Inferior parietal cortex (tissue), 1 donor: ENCODE measurements around the gene USP36.

Source experiments
- DNase-seq: peaks from one replicate; pipeline ENCODE4 v3.0.0-alpha.2; 2016; ENCODE audit errors: extremely low spot score

The USP36 gene

DNA sequence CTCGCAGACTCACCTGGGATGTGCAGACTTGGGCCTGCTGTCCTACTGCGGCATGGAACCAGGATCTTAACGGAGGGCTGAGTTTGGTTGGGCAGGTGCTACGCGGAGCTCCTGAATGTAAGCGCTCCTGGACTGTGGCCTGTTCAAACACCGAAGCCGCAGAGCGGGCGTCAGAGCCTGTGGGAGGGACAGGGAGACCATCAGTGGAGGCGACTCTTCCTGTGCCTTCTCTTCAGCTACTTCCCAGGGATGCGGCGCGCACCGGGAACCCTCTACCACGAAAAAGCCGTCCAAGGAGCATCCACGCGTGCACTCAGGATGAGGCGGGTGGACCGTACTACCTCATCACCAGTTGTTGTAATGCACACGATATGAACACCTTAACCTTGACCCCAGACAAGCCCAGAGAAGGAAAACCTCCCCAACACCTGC, 2.0 kb downstream of the USP36 start:
- DNase-seq: no peak

GRCh38 chr17:78836420-78837021, 4.1 kb downstream of the USP36 start:
- DNase-seq: no peak

DNA sequence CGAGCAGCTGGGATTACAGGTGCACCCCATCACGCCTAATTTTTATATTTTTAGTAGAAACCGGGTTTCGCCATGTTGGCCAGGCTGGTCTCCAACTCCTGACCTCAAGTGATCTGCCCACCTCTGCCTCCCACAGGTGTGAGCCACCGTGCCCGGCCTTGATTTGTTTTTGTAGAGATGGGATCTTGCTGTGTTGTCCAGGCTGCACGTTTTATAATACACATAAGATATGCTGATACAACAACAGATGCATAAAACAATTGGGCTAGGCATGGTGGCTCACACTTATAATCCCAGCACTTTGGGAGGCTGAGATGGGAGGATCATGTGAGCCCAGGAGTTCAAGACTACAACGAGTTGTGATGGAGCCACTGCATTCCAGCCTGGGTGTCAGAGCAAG, 6.0 kb downstream of the USP36 start:
- no peak for DNase-seq

DNA sequence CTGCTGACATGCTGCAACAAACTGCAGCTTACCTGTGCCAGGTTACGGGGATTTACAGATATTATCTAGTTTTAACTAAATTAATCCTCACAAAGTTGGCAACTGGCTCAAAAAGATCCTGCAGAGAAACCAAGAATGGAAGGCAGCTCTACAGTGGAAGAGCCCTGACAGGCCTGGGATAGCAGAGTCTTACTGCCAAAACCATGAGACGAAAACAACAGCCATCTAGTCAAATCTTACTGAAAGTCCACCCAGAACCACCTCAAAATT, 8.1 kb downstream of the USP36 start:
- DNase-seq: no peak

DNA sequence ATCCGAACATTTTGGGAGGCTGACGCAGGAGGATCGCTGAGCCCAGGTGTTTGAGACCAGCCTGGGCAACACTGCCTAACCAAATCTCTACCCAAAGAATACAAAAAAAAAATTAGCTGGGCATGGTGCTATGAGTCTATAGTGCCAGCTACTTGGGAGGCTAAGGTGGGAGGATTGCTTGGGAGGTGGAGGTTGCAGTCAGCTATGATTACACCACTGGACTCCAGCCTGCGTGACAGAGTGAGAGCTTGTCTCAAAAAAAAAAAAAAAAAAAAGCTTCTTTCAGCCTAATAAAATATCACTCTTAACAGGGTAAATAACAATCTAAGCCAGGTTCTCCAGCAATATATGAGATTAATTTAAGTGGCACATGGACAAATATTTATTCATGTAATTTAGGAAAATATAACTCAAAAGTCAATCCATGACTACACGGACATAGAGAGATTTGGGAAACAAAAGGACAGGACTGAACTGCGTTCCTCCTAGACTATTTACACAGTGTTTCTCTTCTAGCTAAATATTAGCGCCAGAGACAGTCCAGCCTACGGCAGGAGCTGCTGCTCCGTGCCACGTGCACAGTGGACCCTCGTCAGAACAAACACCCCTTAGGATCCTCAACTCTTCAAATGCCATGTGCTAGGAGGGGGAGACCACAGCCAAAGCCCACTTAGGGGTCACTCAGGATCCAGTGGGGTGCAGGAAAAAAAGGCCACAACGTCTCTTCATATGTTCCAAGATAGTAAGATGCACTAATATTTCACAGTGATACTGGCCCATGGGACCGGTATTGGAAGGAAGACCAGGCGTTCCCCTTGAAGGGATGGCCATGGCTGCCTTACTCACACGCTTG, 8.7 kb downstream of the USP36 start:
- no peak for DNase-seq

- DNase-seq: no peak
These were observed 11.1 kb downstream of the USP36 start for GRCh38 chr17:78829477-78829876.

GRCh38 chr17:78828470-78829185, 12.0 kb downstream of the USP36 start:
- DNase-seq: no peak

DNA sequence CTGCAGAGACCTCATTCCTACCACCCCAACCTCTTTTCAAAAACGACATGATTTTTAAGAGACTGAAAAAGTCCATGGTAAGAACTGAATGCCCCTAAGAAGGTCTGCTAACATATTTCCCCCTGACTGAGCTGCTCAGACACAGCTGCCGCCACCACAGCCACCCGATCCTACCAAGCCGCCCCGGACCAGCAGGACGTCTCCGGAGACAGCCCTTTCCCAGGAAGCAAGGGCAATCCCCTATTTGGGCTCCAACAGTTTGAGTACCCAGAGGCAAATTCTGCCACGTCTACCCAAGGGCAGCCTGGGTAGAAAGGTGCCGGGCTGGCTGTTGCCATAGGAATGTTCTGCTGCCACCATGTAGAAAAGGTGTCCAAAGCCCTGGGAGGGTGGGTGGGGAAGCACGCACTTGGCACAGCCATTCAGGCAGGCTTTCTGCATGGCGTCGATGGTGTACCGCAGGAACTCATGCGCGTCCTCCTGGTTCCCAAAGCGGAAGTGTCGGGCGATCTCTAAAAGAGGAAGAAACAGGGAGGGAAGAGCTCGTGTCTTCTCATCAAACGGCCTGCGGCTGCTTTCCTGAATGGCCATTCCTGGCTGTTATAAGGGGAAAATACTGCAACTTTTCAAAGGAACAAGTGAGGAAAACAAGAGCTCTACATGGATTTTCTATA, 13.6 kb downstream of the USP36 start:
- no peak for DNase-seq

- no peak for DNase-seq
These were observed 14.2 kb downstream of the USP36 start for GRCh38 chr17:78826421-78826820.

GRCh38 chr17:78825696-78826095, 14.9 kb downstream of the USP36 start:
- no peak for DNase-seq

GRCh38 chr17:78824240-78824639, 16.4 kb downstream of the USP36 start:
- no peak for DNase-seq

DNA sequence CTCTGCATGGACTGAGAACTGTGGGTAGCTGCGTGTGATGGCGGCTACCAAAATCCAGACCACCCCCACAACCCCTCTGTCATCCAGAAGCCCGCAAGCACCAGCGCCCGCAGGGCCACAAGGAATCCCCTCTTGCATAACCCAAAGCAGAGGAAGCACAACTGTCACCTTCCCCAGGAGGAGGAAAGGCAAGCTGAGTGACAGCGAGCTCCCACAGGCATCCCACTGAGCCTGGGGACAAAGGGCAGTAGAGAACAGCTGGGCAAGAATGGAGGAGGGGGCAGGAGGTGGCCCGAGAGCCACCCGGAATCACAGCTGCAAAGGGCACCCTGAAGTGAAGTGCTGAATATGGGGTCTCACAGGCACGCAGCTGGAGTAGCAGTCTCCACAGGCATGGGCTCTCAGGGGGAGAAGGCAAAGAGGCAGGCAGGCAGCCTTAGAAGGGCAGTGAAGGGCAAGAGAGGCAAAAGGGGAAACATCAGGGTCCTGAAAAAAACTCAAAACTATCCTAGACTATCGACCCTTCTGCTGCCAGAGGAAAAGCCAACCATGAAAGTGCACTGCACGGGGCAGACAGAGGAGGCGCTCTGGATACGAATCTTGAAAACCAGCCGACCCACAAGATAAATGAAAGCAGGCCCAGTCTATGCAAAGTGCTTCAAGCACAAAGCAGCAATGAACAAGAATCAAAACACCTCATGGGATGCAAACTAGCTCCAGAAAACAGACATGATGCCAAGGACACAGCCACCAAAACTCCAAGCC, 17.1 kb downstream of the USP36 start:
- no peak for DNase-seq

DNA sequence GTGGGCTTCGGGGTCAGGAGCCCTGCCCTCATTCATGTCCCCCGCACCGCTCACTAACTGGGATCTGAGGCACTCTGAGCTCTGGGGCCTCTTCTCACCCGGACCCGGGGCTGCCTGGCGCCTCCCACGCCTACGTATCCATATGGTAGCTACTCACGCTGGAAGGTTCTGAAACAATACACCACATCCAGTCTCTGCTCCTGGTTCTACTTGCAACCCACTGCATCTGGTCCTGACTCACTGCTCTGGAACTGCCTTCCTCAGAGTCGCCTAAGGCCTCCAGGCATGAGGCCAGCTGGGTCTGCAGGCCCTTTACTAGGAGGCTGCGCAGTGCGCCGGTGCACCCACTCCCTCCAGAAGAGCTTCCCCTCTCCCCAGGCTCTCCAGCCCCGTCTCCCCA, 18.1 kb downstream of the USP36 start:
- DNase-seq: peak; percentile 45

- DNase-seq: no peak
These were observed 18.7 kb downstream of the USP36 start for GRCh38 chr17:78821961-78822360.

DNA sequence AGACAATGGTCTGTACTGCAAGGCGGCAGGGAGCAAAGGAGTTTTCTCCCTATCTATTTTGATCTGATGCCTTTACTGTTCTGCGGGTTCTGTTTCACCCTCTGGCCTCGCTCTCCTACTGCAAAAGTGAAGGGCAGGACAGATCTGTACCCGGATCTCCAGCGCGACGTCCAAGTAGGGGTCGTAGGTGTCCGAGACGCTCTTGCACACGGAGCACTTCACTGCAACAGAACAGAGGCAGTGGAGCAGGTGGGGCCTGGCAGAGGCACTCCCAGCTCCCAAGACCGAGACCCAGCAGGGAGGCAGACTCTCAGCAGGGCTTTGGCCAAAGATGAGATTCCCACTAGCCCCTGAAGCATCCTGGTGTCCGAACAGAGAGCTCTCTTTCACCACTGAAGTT, 19.8 kb downstream of the USP36 start:
- DNase-seq: no peak

DNA sequence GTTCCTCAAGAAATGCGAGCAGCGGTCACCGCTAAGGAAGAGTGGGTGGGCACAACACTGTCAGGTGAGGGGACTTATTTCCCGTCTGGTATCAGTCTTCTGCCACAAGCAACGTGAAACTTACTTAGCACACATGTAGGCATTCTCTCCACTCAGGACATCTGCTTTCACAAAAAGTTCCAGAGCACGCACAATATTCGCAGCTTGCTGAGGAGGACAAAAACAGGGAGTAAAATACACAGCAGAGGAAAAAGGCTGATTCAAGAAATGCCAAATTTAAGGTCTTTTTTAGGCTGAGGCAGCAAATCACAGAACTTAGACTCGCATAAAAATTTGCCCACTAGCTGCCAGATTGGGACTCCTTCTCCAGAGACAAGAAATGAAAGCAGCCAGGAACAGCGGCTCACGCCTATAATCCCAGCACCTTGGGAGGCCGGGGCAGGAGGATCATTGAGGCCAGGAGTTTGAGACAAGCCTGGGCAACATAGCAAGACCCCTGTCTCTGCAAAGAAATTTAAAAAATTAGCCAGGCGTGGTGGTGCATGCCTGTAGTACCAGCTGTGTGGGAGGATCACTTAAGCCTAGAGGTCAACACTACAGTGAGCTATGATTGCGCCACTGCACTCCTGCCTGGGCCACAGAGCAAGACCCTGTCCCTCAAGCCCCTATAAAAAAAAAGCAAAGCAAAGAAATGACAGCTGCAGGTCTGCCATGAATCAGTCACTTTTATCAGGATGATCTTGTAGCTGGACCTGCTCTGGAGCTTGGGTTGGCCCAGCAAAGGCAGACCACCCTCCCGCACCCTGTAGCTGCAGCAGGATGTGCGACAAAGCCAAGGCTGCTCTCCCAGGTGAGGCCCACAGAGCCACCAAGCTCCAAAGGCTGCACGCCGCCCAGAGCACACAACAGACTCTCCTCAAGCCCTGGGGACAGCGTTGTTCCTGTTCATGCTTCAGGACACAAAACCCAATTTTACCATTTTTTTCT, 20.5 kb downstream of the USP36 start:
- DNase-seq: no peak

DNA sequence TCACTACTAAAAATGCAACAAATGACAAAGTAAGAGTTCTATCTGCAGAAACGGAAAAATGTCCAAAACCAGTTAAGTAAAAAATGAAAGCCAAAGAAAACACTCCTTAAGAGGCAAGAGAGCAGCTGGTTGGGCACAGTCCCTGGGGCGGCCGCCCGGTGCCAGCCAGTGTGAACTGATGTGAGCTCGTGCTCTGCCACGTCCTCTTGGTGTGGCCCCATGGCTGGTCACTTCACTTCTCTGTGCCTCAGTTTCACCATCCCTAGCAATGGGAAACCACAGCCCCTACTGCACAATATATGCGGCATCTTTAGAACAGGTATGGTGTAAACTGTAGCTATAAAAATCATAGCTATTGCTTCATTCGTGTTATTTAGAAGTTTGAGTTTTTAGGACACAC, 21.2 kb downstream of the USP36 start:
- DNase-seq: no peak

GRCh38 chr17:78818932-78819331, 21.7 kb downstream of the USP36 start:
- DNase-seq: no peak

- no peak for DNase-seq
These were observed 22.3 kb downstream of the USP36 start for GRCh38 chr17:78818152-78818846.

DNA sequence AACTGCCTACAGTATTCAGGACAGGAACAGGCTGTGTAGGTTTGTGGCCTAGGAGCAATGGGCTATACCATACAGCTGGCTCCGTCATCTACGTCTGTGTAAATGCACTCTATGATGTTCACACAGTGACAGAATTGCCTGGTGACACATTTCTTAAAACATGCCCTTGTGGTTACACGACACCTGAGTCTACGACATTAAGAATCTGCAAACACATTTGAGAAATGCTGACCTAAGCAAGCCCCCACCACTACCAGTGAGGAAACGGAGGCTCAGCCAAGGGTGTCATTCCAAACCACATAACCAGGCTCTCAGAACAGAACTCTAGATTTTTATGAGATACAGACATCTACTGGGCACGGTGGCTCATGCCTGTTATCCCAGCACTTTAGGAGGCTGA, 23.5 kb downstream of the USP36 start:
- no peak for DNase-seq
